NOMO-1 (cell line): ENCODE results near the gene SOX14.

Source experiments
- DNase-seq, 2 experiments: peaks; one replicate each; lab custom pipeline; 2025; ENCODE audit not compliant: unreplicated experiment in 2 of 2; lab: John Stamatoyannopoulos, UW

SOX14 gene

DNA sequence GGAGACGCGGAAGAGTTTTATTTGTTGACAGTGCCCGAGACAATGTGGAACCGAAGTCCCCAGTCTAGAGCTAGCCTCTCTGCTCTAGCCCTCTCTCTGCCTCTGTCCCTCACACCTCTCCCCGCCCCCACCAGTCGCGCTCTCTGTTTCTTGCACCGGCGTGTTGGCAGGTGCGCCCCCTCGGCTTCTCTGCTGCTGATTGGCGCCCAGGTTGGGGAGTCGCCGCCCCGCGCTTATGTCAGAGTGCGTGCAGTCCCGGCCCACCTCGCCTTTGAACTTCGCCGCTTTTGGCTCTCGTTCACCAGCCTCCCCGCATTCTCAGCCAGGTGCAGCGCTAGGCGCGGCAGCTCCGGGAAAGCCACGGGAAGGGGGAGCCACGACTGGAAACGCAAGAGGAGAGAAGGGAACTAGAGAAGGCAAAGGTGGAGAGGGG lies at the start of gene SOX14:
Gene SOX14, plus strand, starts transcription at position 315 of the 433 bp plus-strand sequence. CDS start 470 bp downstream, outside the sequence.
- no peak for DNase-seq

DNA sequence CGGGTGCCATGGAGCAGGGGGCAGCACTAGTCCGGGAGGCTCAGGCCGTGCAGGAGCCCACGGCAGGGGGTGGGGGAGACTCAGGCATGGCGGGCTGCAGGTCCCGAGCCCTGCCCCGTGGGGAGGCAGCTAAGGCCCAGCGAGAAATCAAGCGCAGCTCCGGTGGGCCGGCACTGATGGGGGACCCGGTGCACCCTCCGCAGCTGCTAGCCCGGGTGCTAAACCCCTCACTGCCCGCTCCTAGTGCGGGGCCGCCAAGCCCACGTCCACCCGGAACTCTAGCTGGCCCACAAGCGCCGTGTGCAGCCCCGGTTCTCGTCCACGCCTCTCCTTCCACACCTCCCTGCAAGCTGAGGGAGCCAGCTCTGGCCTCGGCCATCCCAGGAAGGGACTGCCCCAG lies 49.6 kb upstream of the SOX14 start:
- DNase-seq, result no peak

DNA sequence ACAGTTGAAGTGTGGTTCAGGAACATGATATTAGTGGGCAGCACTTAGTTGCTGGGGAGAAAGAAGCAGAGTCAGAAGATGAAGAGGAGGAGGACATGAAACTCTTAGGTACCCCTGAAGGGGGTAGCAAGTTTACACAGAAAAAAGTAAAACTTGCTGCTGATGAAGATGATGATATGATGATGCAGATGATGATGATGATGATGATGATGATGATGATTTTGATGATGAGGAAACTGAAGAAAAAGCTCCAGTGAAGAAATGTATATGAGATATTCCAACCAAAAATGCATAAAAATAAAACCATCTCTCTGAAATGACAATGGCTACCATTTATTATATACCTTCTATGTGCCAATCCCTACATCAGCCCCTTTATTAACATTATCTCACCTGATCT lies 39.9 kb upstream of the SOX14 start:
- DNase-seq, result no peak

DNA sequence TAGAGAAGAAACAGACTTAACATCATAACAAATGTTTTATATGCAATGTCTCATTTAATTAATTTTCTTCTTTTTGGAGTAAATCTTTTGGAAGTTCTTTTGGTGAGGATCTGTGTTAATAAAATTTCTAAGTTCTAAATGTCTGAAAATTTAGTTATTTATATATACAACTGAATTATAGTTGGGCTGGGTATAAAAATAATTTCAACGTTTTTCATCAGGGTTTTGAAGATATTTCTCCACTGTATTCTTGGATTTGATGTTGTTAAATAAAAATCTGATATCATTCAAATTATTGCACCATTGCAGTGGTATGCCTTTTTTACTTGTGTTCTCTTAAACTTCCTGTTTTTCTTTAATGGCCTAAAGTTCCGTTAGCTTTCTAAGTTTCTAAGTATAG lies 26.9 kb upstream of the SOX14 start:
- no peak for DNase-seq

DNA sequence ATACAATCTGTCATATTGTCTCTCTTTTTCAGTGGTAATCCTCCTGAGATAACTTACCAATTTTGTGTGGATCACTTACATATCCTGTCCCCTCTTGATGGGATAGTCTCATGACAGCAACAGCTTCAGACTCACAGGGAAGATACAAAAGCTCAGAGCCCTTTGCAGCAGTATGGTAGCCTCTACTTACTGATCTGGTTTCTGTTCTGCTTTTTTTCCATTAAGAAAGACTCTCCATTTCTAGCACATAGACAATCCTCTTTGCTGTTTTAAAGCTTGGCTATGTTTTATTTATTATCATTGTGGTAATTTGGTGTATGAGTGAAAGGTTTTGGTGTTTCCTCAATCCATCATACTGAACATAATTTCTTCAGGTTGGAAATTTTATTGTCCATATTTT lies 25.4 kb upstream of the SOX14 start:
- peak in 1 of 2 experiments; percentile 9 for DNase-seq

DNA sequence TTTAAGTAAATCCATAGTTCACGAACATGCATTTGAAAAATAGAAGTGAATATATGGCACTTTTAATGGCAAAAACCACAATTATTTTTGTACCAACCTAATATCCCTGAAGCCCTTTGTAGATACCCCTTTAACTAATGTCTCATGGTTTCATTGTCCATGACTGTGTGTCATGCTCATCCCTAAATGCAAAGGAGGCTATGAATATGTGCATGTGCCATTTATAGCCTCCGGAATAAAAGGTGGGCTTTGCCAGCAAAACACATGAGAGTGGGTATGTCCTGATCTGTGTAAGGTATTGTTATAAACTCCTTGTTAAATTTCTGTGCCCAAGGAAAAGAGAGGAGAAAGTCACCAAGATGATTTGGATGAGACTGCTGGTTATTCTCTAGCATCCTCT lies 20.5 kb upstream of the SOX14 start:
- no peak for DNase-seq

DNA sequence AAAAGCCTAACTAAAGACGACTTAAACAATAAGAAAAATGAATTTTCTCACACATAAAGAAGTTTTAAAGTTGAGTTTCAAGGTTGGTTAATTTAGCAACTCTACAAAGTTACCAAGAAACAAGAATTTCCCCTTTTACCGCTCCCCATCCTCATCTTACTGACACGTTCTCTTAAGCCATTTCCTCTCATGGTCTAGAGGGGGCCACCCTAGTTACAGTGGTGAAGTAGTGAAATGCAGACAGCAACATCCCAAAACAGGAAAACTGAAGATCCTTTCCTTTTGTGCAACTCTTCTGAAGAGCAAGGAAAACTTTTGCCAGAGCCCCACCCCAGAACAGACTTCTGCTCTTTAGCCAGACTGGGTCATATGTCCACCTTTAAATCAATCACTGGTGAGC lies 17.3 kb upstream of the SOX14 start:
- DNase-seq, result no peak

DNA sequence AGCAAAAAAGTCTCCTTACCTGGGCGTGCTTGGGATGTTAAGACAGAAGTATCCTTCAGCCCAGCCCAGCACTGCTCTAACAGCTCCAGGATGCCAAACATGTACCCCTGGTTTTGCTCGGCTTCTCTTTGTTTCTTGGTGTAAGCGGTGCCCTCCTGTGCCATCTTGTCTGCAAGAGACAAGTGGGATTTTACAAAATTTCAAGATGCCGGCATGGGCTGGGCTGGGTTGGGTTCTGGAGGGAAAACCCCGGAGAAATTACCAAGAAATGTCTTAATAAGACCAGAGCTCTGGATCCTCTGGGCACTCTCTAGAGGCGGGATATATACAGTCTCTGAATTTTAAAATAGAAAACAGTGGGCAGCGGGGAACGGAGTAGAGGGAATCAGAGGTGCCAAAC lies 4.6 kb upstream of the SOX14 start:
- DNase-seq, result no peak

DNA sequence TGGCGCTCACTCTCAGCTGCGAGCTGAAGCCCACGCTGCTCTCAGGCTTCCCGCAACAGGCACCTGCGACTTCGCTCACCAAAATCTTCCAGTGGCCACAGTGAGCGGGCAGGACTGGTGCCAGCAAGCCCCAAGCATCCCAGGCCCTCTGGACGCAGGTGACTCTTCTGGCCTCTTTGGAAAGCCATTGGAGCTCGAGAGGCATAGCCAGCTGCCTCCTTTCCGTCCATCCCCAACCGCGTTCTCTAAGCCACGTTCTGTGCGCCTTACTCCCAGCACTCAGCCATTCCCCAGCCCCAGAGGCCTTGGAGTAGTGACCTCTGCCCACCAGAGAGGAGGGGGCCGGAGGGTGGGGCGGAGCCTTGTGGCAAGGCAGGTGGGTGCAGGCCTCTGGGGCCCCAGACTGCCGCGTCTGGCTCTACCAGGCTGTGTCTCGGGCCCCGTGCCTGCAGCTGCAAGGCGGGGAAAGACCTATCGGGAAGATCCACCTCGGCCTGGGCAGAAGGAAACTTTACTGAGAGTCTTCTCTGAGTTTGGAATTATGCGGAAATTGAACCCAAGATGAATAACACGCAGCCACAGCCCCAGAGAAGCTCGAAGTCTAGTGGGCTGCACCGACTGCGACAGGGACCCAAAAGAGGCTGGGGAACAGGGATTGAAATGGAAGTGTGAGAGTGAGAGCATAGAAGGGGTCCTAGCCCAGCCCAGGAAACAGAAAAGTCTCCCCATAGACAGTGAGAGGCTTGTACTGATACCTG lies 3.6 kb upstream of the SOX14 start:
- DNase-seq, result no peak

DNA sequence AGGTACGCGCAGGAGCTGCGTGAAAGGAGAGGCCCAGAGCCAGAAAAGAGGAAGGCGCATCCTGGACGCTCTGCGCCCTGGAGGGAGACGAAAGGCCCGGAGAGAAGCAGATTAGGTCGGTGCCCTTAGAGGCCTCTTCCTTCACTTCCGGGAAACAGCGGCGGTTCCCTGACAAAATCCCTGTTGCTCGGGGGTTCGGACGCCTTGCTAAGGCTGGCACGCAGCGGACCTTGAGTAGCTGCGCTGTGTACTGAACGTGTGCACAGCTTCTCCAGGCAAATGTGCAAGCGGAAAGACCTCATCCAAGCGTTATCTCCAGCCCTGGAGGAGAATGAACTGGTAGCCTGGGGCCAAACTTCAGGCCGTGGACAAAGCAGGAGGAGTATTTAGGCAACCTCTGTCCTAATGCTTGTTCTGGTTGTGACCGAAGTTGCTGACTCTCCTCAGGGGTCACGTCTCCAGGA lies 3.0 kb upstream of the SOX14 start:
- no peak for DNase-seq

DNA sequence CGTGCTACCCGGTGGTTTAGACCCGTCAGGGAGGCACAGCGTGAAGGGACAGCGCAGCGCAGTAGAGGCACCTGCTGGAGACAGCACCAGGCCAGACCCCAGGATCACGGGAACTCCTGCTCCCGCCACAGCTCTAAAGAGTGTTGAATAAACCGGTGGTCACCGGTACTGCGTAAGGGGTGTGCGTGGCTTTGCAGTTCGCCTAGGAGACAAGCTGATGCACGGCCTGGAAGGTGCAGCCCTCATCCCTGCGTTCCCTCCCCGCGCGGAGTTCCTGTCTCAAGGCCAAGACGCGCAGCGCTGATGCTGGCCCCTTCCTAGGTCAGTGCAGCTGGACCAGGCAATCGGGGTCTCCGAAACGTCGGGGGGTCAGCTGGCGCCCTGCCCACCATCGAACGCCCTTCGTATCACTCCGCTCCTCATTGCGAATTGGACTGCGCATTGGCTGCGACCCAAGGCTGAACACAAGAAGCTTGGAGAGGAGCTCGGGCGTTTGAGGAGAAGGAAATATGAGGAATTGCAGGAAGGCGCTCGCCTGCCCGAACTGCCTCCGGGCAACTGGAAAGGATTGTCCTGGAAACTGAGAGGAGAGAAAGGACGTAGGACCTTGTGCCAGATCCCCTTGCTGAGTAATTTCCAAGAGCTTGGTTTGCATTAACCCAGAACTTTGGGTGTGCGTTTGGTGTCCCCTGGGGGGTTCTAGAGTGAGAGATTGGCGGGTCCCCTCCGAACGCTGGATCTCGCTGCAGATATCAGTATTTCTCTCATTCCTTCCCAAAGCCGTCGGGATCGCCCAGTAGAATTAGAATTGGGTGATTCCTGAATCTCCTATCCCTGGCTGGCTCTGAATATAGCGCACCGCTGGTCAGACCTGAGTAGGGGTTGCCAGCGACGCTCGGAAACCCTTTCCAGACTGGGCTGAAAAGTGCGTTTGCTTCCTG lies 2.3 kb upstream of the SOX14 start:
- no peak for DNase-seq

DNA sequence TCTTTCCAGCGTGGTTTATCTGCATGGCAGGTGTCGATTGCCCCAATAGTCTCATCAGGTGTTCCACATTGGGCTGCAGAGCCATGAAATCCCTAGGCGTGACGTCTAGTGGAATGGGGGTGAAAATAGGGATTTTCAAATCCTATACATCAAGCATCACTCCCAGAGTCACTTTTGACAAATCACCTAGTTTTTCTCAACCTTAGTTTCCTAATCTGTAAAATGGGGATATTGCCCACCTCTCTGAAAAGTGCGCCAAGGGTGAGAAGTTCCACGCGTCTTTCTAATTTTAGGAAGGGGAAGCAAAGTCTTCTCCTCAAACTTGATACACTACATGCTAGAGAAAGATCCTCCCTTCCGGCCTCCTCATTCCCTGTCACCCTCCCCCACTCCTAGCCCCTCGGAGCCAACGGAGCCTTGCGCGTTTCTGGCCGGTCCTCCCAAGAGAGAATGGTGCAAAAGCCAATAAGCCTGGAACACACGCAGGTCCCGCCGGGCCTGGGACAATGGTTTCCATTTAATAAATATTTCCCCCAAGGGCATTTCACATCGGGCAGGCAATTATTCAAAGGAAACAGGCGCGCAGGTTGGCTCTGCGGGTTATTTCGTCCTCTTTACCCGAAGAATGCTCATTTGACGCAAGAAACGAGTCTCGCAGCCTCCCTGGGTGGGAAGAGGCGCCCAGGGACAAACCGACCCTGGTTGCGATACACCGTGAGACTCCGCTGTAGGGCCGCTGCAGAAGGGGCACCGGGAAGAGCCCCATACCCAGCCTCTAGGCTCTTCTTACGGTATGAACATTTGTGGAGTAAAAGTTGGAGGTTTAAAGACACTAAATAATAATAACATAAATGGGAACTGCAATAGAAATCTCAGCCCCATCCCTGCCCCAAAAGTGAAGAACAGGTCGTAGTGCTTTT lies 1.2 kb upstream of the SOX14 start:
- DNase-seq, result no peak

DNA sequence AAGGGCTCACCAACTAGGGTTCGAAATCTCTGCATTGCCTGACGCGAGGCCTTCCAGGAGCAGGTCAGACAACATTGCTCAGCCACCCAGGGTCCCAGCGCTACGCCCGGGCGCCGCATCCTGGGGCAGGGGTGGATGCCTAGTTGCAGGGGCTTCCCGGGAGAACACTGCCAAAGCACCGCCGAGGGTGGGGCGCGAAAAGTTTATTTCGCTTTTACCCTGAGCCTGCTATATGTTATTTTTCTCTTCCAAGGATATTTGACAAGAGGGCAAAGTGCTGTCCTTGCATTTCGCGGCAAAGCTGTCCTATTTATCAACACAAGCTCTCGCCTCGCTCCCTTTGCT lies 549 bp upstream of the SOX14 start:
- DNase-seq, result no peak

DNA sequence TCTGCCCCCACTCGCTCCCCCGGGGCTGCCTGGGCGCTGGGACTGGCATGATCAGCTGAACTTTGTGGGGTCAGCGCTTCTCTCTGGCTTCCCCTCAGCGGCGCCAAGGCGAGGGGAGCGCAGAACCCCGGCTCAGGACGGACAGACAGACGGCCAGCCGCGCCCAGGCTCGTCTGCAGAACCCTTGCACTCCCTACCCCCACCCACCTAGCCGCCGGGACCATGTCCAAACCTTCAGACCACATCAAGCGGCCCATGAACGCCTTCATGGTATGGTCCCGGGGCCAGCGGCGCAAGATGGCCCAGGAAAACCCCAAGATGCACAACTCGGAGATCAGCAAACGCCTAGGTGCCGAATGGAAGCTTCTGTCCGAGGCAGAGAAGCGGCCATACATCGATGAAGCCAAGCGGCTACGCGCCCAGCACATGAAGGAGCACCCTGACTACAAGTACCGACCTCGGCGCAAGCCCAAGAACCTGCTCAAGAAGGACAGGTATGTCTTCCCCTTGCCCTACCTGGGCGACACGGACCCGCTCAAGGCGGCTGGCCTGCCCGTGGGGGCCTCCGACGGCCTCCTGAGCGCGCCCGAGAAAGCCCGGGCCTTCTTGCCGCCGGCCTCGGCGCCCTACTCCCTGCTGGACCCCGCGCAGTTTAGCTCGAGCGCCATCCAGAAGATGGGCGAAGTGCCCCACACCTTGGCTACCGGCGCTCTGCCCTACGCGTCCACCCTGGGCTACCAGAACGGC lies 621 bp downstream of the SOX14 start:
- DNase-seq, result no peak

DNA sequence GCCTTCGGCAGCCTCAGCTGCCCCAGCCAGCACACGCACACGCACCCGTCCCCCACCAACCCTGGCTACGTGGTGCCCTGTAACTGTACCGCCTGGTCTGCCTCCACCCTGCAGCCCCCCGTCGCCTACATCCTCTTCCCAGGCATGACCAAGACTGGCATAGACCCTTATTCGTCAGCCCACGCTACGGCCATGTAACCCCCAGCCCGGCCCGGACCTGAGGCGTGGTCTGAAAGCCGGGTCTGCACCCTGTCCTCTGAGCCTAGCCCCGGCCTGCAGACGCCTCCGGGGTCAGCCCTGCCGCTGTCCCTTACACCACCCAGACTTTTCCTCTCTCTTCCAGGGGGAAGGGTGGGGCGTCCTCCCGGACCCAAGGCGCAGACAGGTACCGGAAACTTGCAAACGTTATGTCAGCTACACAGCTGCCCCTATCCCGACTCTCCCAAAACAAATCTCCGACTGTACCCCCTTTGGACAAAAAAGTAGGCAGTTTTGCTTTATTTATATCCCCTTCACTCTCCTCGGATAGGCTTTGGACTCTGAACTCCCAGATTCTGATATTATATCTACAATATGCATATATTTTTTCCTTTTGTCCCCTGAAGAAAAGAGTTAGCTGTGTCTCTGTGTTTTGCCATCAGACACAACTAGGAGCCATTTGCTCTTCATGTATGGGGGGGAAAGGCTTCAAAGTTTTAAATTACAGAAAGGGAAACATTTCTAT lies 1.4 kb downstream of the SOX14 start:
- DNase-seq, result no peak

DNA sequence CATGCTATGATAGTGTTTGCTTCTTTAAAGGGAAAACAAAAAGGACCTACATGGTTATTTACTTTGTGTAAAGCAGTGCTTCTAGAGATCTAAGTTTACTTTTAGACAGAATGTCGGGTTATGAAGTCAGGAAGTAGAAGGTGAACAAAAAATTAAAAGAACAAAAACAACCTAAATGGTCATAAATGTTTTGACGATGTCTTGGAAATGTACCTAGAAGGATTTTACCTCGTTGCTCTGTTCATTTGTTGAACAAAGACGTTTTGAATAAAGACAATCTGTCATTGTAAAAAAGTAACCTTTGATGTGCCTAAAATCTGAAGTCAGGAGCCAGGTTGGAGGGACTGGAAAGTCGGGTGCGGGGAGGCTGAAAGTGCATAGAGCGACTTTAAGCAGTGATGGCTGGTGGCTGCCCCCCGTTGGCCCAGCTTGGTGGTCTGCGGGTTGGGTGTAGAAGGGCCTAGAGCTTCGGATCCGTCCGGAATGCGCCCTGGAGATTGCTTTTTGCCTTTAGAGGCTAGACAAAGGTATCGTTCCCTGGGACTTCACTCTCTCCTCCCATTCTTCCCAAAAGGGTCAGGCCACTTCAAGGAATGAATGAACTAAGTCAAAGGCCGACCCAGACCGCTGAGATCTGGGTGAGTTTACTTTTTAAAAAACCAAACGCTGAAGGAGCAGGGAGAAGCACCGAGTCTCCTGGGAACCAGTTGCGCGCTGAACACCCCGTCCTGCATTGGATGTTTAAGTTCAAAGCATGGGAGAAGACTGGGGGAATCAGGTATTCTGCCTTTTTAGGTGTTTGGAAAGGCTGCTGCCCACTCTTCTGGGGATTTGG lies 2.1 kb downstream of the SOX14 start:
- no peak for DNase-seq

DNA sequence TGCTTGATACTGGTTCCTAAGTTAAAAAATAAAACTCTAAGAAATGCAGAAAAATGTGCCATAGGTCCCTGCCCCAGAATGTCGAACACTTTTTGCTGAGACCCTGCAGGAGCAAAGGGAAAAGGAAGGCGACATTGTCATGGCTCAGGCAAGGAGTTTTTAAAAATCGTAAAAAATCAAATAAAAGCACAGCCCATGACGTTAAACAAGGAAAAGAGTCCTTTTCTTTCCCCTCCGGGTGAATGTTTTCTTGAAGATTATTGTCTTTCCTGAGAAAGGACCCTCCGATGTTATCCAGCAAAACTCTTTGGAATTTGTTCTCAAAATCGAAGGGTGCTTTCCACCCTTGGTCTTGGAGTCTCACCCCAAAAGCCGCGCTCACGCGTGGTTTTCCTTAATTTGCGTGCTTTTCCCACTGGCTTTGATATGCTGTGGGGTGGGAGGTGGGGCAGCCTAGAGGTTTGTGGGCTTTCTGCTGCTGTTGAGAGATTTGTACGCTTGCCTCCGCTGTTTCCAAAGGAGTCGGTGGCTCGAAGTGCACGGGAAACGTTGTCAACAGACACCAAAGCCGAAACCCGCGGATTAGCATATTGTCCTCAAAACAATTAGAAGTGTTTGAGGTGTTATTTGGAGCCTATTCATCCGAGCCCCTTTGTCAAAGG lies 2.9 kb downstream of the SOX14 start:
- DNase-seq, result no peak
